OCI-LY7 (cell line): ENCODE data around the gene ACTN1. TPM values are rescaled to one million over a fixed set of nuclear protein-coding genes. Genes with fewer than 3 reads are reported as not detected.

ENCODE experiments used
- BruUV-seq: library from RNA; stranded (reverse); fragments of 400-500 nt; replicated peaks from 2 replicates; lab custom pipeline; 2021; lab: Mats Ljungman, UMichigan
- CTCF ChIA-PET: fragments of 300-600 bp; sonication (Branson Sonifier 250); formaldehyde crosslinking; loops from one replicate; lab custom pipeline; 2022; ENCODE audit warnings: antibody characterized with exemption; ENCODE audit not compliant: unreplicated experiment; lab: Charles Lee
- POLR2A ChIA-PET: fragments of 300-600 bp; sonication (Branson Sonifier 250); formaldehyde crosslinking; loops from one replicate; lab custom pipeline; 2022; ENCODE audit warnings: antibody characterized with exemption; lab: Charles Lee
- DNase-seq: peaks from one replicate; pipeline ENCODE4 v3.0.0-alpha.2; 2015; ENCODE audit warnings: low spot score
- H2AFZ ChIP-seq: fragments of 200-600 bp; sonication (generic), shearing (Covaris generic); 2 replicates; pipeline ENCODE4 v1.6.1; 2014; ENCODE audit warnings: mild to moderate bottlenecking, antibody characterized with exemption, low read length, moderate library complexity
- H3K27ac ChIP-seq: fragments of 200-600 bp; sonication (generic); 2 replicates; pipeline ENCODE4 v1.5.1; 2014; ENCODE audit warnings: mixed run types, low read depth, mild to moderate bottlenecking, moderate library complexity, low read length, inconsistent platforms; ENCODE audit not compliant: poor library complexity, severe bottlenecking
- H3K36me3 ChIP-seq: fragments of 200-600 bp; sonication (generic); 2 replicates; pipeline ENCODE4 v1.6.1; 2014; ENCODE audit warnings: mild to moderate bottlenecking, antibody characterized with exemption, low read length, moderate library complexity, mixed read lengths; ENCODE audit not compliant: insufficient read depth
- H3K4me1 ChIP-seq: fragments of 200-600 bp; sonication (generic); 2 replicates; pipeline ENCODE4 v1.5.1; 2014; ENCODE audit warnings: mild to moderate bottlenecking, low read length; ENCODE audit not compliant: insufficient read depth, poor library complexity, severe bottlenecking
- H3K4me2 ChIP-seq: fragments of 200-600 bp; sonication (generic); 2 replicates; pipeline ENCODE4 v1.6.1; 2014; ENCODE audit warnings: mild to moderate bottlenecking, low read length
- H3K4me3 ChIP-seq: fragments of 200-600 bp; sonication (generic); 2 replicates; pipeline ENCODE4 v1.5.1; 2014; ENCODE audit warnings: mild to moderate bottlenecking, low read depth, low read length; ENCODE audit not compliant: poor library complexity, severe bottlenecking
- H3K79me2 ChIP-seq: fragments of 200-600 bp; sonication (generic); 2 replicates; pipeline ENCODE4 v1.6.1; 2016; ENCODE audit warnings: low read depth, mild to moderate bottlenecking, low read length, moderate library complexity, mixed read lengths; ENCODE audit not compliant: insufficient read depth
- H3K9me2 ChIP-seq: fragments of 200-600 bp; sonication (generic); 2 replicates; pipeline ENCODE4 v1.6.1; 2016; ENCODE audit warnings: mild to moderate bottlenecking, low read length, mixed read lengths; ENCODE audit not compliant: insufficient read depth
- H3K9me3 ChIP-seq: fragments of 200-600 bp; sonication (generic); 2 replicates; pipeline ENCODE4 v1.6.1; 2014; ENCODE audit warnings: mild to moderate bottlenecking, mixed run types, low read length, mixed read lengths
- H4K20me1 ChIP-seq: fragments of 200-600 bp; sonication (generic); 2 replicates; pipeline ENCODE4 v1.6.1; 2014; ENCODE audit warnings: mild to moderate bottlenecking, antibody characterized with exemption, low read length, moderate library complexity, mixed read lengths; ENCODE audit not compliant: insufficient read depth
- CTCF ChIP-seq: fragments of 200-600 bp; sonication (generic); conservative IDR thresholded peaks from 2 replicates; pipeline ENCODE4 v1.5.1; 2014; ENCODE audit warnings: mild to moderate bottlenecking, antibody characterized with exemption, low read length, moderate library complexity, mixed read lengths
- EZH2phosphoT487 ChIP-seq: fragments of 200-600 bp; sonication (generic); IDR thresholded peaks from 2 replicates; pipeline ENCODE4 v1.6.1; 2018; ENCODE audit warnings: low read depth, borderline replicate concordance, mild to moderate bottlenecking, mixed run types, antibody characterized with exemption, low read length, moderate library complexity, mixed read lengths
- intact Hi-C: fragments of 100-400 bp; cut with micrococcal nuclease; formaldehyde crosslinking; loops from one replicate; pipeline ENCODE4 v1.10.0; 2022; ENCODE audit not compliant: unreplicated experiment
- total RNA-seq, 2 experiments: library from RNA; depleted of rRNA in 1 of 2; stranded (reverse); fragments of >200 nt in 1 of 2; shearing (Covaris generic) in 1 of 2; gene quantifications; 2 replicates each; pipeline ENCODE4 v1.2.3, GENCODE V29; 2014 to 2022

Gene ACTN1
- total RNA-seq, 2 experiments from 2014 or later, result 0.51 to 1.8 TPM

- Histone ChIP-seq H3K36me3 (no peaks in the 10 kb centered on the region), H2AFZ (no peak overlapping the region), H3K4me3 (no peak overlapping the region), H3K9me3 (peaks cover 5% of the 10 kb centered on the region; the same call in 1 of the 2 replicates), H3K79me2 (no peaks in the 10 kb centered on the region), H4K20me1 (no peaks in the 10 kb centered on the region), H3K4me2 (no peak overlapping the region), H3K9me2 (no peaks in the 10 kb centered on the region), H3K4me1 (no peaks in the 10 kb centered on the region), H3K27ac (no peak overlapping the region)
- CTCF ChIA-PET, result no interaction called here
- POLR2A ChIA-PET, result no interaction called here
- intact Hi-C loops, result no loop called here
- TF ChIP-seq CTCF (no peak), EZH2phosphoT487 (no peak)
- no peak for DNase-seq
- no TSS peak for BruUV-seq
These were observed 49.3 kb downstream of the ACTN1 start for GRCh38 chr14:68929623-68930307.

DNA sequence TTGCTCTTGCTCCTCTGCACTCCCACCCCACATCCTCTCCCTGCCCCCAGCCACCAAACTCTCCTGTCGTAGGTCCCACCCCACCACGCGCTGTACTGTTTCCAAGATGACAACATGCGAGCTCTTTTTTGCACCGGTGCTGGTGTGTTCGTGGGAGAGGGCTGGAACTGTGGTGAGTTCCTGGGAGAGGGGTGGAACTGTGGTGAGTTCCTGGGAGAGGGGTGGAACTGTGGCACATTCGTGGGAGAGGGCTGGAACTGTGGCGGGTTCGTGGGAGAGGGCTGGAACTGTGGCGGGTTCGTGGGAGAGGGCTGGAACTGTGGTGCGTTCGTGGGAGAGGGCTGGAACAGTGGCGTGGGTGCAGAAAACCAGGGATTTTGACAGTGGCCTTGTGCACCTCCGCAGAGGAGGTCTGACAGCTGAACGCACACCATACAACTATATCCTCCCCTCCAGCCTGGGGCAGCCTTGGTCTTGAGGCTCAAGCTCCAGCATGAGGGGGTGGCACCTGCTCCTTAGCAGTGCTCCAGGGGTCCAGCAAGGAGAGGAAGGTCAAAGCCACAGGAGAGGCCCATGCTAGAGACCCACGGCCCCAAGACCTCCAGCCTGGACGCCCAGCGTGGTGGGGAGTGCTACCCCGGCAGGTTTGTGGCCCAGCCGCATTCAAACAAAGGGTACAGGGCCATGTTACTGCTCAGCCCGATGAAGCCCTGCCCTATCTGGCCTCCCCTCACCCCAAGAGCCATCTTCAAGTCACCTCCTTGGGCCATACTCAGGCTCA, 50.1 kb downstream of the ACTN1 start:
- intact Hi-C loops, result no loop called here
- POLR2A ChIA-PET, result no interaction called here
- no peak overlapping the region for H3K27ac ChIP-seq
- no peak for DNase-seq
- CTCF ChIA-PET, result no interaction called here
- no peak overlapping the region for H3K4me2 ChIP-seq
- no peaks in the 10 kb centered on the region for H4K20me1 ChIP-seq
- H3K79me2 ChIP-seq, result no peaks in the 10 kb centered on the region
- H3K9me3 ChIP-seq, result peaks cover 5% of the 10 kb centered on the region; the same call in 1 of the 2 replicates
- no TSS peak for BruUV-seq
- H3K4me3 ChIP-seq, result no peak overlapping the region
- H3K36me3 ChIP-seq, result no peaks in the 10 kb centered on the region
- H3K4me1 ChIP-seq, result no peaks in the 10 kb centered on the region
- TF ChIP-seq CTCF, result no peak
- no peak for TF ChIP-seq EZH2phosphoT487
- no peak overlapping the region for H2AFZ ChIP-seq
- no peaks in the 10 kb centered on the region for H3K9me2 ChIP-seq
